ENCODE results near the gene WDR62.

The WDR62 gene

GRCh38 chr19:36142496-36142895, 87.8 kb downstream of the WDR62 start:
- no peak for DNase-seq

- DNase-seq, result no peak
Observed at GRCh38 chr19:36144624-36145023, 89.9 kb downstream of the WDR62 start.

- DNase-seq, result no peak
Observed at GRCh38 chr19:36149673-36150406, 95.1 kb downstream of the WDR62 start.

GRCh38 chr19:36150586-36150985, 95.9 kb downstream of the WDR62 start:
- DNase-seq, result no peak

- no peak for DNase-seq
Observed at GRCh38 chr19:36151144-36152018, 96.7 kb downstream of the WDR62 start.

GRCh38 chr19:36152019-36152351, 97.3 kb downstream of the WDR62 start:
- no peak for DNase-seq

GRCh38 chr19:36152352-36153091, 97.8 kb downstream of the WDR62 start, which contains the start of gene COX7A1:
TSS of gene COX7A1 (minus strand) at chr19:36152447. CDS start at chr19:36152407, 40 bp downstream.
- no peak for DNase-seq

- no peak for DNase-seq
Observed at GRCh38 chr19:36153126-36153525, 98.4 kb downstream of the WDR62 start.

Measured in stimulated activated CD4-positive, alpha-beta T cell treated with anti-CD3 and anti-CD28 coated beads, Interleukin-15, amount 100 ng/mL, for 24 hours (primary cell).